Measurements from ENCODE around the gene ACOX1.

The ACOX1 gene

DNA sequence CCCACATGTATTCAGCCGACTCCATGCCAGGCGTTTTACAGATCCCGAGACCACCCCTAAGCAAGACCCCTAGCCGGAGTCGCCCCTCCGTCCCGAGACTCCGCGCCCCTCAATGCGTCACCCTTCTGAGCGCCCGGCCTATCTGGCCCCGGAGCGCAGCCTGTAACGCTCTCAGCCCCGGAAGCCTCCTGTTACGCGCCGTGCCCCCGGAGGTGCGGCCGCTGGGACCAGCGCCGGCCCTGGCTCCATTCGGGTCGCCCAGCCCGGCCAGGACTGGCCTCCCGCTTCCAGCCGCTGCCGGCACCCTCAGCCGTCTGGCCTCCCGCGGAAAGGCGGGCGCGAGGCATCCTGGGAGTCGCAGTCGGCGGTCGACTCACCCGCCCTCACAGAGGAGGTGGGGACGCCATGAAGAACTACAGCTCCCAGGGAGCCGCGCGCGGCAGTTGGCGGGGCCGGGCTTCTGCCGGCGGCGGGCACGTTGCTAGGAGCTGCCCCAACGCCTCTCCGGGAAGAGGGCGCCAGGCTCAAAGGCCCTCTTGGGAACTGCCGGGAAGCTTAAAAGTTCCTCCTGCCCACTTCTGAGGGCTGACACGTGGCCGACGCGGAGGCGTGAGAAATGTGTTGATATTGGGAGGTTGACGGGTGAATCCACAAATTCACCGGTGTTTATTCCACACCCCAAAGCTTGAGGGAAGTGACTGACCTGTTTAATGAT is 38.1 kb downstream of the ACOX1 start, which contains the start of gene FBF1 (continued):
- TF ChIP-seq KLF10 (tag by site-specific recombination; IDR thresholded peaks at IDR 0.05) (peak; percentile 60; the same call in 1 of the 2 replicates), ZNF530 (tag by site-specific recombination; IDR thresholded peaks at IDR 0.05; ENCODE audit: low read depth) (no peak), YY1 (tag by site-specific recombination; IDR thresholded peaks at IDR 0.05) (peak; percentile 64), ZSCAN23 (tag by site-specific recombination; IDR thresholded peaks at IDR 0.05) (no peak; the same call in 1 of the 2 replicates), ZFHX2 (tag by site-specific recombination; conservative IDR thresholded peaks at IDR 0.05) (peak; percentile 90), ZNF560 (tag by site-specific recombination; IDR thresholded peaks at IDR 0.05; ENCODE audit: borderline replicate concordance) (no peak), ZNF610 (tag by site-specific recombination; IDR thresholded peaks at IDR 0.05; ENCODE audit: borderline replicate concordance) (no peak), ZNF747 (tag by site-specific recombination; IDR thresholded peaks at IDR 0.05) (no peak), MZF1 (tag by site-specific recombination; IDR thresholded peaks at IDR 0.05; ENCODE audit: borderline replicate concordance) (no peak), SALL2 (tag by site-specific recombination; IDR thresholded peaks at IDR 0.05; ENCODE audit: borderline replicate concordance) (no peak), TCF7L2 (IDR thresholded peaks at IDR 0.05; ENCODE audit: borderline replicate concordance, low read depth, low read length) (peak; percentile 83), ZBTB21 (tag by site-specific recombination; IDR thresholded peaks at IDR 0.05) (no peak), ZNF138 (tag by site-specific recombination; IDR thresholded peaks at IDR 0.05; ENCODE audit: borderline replicate concordance) (no peak), ZNF140 (tag by site-specific recombination; IDR thresholded peaks at IDR 0.05) (no peak), ZNF843 (tag by site-specific recombination; IDR thresholded peaks at IDR 0.05) (peak; percentile 52; the same call in 1 of the 2 replicates), ZNF548 (tag by site-specific recombination; IDR thresholded peaks at IDR 0.05) (no peak), ZNF10 (tag by site-specific recombination; IDR thresholded peaks at IDR 0.05) (peak; percentile 12; the same call in 1 of the 2 replicates), ZBTB7A (tag by site-specific recombination; IDR thresholded peaks at IDR 0.05; ENCODE audit: low read depth) (peak; percentile 88; the same call in 1 of the 2 replicates)
- TF ChIP-seq, protein P1, sequence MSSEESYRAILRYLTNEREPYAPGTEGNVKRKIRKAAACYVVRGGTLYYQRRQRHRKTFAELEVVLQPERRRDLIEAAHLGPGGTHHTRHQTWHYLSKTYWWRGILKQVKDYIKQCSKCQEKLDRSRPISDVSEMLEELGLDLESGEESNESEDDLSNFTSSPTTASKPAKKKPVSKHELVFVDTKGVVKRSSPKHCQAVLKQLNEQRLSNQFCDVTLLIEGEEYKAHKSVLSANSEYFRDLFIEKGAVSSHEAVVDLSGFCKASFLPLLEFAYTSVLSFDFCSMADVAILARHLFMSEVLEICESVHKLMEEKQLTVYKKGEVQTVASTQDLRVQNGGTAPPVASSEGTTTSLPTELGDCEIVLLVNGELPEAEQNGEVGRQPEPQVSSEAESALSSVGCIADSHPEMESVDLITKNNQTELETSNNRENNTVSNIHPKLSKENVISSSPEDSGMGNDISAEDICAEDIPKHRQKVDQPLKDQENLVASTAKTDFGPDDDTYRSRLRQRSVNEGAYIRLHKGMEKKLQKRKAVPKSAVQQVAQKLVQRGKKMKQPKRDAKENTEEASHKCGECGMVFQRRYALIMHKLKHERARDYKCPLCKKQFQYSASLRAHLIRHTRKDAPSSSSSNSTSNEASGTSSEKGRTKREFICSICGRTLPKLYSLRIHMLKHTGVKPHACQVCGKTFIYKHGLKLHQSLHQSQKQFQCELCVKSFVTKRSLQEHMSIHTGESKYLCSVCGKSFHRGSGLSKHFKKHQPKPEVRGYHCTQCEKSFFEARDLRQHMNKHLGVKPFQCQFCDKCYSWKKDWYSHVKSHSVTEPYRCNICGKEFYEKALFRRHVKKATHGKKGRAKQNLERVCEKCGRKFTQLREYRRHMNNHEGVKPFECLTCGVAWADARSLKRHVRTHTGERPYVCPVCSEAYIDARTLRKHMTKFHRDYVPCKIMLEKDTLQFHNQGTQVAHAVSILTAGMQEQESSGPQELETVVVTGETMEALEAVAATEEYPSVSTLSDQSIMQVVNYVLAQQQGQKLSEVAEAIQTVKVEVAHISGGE (tag by site-specific recombination; conservative IDR thresholded peaks at IDR 0.05; ENCODE audit: low read depth), result peak; percentile 66
- TF ChIP-seq, protein P2, sequence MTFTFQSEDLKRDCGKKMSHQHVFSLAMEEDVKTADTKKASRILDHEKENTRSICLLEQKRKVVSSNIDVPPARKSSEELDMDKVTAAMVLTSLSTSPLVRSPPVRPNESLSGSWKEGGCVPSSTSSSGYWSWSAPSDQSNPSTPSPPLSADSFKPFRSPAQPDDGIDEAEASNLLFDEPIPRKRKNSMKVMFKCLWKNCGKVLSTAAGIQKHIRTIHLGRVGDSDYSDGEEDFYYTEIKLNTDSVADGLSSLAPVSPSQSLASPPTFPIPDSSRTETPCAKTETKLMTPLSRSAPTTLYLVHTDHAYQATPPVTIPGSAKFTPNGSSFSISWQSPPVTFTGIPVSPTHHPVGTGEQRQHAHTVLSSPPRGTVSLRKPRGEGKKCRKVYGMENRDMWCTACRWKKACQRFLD (tag by site-specific recombination; IDR thresholded peaks at IDR 0.05), result no peak
- TF ChIP-seq, protein P3, sequence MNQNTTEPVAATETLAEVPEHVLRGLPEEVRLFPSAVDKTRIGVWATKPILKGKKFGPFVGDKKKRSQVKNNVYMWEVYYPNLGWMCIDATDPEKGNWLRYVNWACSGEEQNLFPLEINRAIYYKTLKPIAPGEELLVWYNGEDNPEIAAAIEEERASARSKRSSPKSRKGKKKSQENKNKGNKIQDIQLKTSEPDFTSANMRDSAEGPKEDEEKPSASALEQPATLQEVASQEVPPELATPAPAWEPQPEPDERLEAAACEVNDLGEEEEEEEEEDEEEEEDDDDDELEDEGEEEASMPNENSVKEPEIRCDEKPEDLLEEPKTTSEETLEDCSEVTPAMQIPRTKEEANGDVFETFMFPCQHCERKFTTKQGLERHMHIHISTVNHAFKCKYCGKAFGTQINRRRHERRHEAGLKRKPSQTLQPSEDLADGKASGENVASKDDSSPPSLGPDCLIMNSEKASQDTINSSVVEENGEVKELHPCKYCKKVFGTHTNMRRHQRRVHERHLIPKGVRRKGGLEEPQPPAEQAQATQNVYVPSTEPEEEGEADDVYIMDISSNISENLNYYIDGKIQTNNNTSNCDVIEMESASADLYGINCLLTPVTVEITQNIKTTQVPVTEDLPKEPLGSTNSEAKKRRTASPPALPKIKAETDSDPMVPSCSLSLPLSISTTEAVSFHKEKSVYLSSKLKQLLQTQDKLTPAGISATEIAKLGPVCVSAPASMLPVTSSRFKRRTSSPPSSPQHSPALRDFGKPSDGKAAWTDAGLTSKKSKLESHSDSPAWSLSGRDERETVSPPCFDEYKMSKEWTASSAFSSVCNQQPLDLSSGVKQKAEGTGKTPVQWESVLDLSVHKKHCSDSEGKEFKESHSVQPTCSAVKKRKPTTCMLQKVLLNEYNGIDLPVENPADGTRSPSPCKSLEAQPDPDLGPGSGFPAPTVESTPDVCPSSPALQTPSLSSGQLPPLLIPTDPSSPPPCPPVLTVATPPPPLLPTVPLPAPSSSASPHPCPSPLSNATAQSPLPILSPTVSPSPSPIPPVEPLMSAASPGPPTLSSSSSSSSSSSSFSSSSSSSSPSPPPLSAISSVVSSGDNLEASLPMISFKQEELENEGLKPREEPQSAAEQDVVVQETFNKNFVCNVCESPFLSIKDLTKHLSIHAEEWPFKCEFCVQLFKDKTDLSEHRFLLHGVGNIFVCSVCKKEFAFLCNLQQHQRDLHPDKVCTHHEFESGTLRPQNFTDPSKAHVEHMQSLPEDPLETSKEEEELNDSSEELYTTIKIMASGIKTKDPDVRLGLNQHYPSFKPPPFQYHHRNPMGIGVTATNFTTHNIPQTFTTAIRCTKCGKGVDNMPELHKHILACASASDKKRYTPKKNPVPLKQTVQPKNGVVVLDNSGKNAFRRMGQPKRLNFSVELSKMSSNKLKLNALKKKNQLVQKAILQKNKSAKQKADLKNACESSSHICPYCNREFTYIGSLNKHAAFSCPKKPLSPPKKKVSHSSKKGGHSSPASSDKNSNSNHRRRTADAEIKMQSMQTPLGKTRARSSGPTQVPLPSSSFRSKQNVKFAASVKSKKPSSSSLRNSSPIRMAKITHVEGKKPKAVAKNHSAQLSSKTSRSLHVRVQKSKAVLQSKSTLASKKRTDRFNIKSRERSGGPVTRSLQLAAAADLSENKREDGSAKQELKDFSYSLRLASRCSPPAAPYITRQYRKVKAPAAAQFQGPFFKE (tag by site-specific recombination; IDR thresholded peaks at IDR 0.05; ENCODE audit: borderline replicate concordance), result peak; percentile 9; the same call in 1 of the 2 replicates
- TF ChIP-seq, protein P4, sequence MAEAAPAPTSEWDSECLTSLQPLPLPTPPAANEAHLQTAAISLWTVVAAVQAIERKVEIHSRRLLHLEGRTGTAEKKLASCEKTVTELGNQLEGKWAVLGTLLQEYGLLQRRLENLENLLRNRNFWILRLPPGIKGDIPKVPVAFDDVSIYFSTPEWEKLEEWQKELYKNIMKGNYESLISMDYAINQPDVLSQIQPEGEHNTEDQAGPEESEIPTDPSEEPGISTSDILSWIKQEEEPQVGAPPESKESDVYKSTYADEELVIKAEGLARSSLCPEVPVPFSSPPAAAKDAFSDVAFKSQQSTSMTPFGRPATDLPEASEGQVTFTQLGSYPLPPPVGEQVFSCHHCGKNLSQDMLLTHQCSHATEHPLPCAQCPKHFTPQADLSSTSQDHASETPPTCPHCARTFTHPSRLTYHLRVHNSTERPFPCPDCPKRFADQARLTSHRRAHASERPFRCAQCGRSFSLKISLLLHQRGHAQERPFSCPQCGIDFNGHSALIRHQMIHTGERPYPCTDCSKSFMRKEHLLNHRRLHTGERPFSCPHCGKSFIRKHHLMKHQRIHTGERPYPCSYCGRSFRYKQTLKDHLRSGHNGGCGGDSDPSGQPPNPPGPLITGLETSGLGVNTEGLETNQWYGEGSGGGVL (tag by site-specific recombination; IDR thresholded peaks at IDR 0.05), result no peak
- TF ChIP-seq, protein P5, sequence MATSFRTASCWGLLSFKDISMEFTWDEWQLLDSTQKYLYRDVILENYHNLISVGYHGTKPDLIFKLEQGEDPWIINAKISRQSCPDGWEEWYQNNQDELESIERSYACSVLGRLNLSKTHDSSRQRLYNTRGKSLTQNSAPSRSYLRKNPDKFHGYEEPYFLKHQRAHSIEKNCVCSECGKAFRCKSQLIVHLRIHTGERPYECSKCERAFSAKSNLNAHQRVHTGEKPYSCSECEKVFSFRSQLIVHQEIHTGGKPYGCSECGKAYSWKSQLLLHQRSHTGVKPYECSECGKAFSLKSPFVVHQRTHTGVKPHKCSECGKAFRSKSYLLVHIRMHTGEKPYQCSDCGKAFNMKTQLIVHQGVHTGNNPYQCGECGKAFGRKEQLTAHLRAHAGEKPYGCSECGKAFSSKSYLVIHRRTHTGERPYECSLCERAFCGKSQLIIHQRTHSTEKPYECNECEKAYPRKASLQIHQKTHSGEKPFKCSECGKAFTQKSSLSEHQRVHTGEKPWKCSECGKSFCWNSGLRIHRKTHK (tag by site-specific recombination; IDR thresholded peaks at IDR 0.05), result no peak
- TF ChIP-seq, protein P6, sequence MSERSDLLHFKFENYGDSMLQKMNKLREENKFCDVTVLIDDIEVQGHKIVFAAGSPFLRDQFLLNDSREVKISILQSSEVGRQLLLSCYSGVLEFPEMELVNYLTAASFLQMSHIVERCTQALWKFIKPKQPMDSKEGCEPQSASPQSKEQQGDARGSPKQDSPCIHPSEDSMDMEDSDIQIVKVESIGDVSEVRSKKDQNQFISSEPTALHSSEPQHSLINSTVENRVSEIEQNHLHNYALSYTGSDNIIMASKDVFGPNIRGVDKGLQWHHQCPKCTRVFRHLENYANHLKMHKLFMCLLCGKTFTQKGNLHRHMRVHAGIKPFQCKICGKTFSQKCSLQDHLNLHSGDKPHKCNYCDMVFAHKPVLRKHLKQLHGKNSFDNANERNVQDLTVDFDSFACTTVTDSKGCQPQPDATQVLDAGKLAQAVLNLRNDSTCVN (tag by site-specific recombination; optimal IDR thresholded peaks at IDR 0.05), result peak; percentile 96

All from HEK293 (cell line).